Retinal pigment epithelial cell (primary cell): ENCODE results near the gene IL27RA.

Source experiments
- DNase-seq: peaks from one replicate; pipeline ENCODE4 v3.0.0-alpha.2; 2010; ENCODE audit warnings: low read depth
- H3K4me3 ChIP-seq: 2 replicates; pipeline ENCODE4 v1.5.1; 2011; ENCODE audit warnings: mild to moderate bottlenecking, low read length, control low read depth, moderate library complexity
- TF ChIP-seq, protein P1 (sequence below): conservative IDR thresholded peaks from 2 replicates; pipeline ENCODE4 v1.5.1; 2011; ENCODE audit warnings: low read depth, low read length, control low read depth, inconsistent platforms

IL27RA gene

DNA sequence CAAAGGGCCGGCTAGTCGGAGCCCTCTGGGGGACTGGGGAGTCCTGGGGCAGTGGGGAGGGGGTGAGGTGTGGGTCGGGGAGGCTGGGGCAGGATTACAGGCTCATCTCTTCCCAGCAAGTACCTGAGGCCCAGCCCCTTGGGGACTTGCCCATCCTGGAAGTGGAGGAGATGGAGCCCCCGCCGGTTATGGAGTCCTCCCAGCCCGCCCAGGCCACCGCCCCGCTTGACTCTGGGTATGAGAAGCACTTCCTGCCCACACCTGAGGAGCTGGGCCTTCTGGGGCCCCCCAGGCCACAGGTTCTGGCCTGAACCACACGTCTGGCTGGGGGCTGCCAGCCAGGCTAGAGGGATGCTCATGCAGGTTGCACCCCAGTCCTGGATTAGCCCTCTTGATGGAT, 20.4 kb downstream of the IL27RA start:
- TF ChIP-seq, protein P1, sequence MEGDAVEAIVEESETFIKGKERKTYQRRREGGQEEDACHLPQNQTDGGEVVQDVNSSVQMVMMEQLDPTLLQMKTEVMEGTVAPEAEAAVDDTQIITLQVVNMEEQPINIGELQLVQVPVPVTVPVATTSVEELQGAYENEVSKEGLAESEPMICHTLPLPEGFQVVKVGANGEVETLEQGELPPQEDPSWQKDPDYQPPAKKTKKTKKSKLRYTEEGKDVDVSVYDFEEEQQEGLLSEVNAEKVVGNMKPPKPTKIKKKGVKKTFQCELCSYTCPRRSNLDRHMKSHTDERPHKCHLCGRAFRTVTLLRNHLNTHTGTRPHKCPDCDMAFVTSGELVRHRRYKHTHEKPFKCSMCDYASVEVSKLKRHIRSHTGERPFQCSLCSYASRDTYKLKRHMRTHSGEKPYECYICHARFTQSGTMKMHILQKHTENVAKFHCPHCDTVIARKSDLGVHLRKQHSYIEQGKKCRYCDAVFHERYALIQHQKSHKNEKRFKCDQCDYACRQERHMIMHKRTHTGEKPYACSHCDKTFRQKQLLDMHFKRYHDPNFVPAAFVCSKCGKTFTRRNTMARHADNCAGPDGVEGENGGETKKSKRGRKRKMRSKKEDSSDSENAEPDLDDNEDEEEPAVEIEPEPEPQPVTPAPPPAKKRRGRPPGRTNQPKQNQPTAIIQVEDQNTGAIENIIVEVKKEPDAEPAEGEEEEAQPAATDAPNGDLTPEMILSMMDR, result no peak
- DNase-seq, result no peak
- H3K4me3 ChIP-seq, result no peak overlapping the region

GRCh38 chr19:14052470-14052869, 20.9 kb downstream of the IL27RA start:
- DNase-seq, result no peak
- TF ChIP-seq, protein P1, result no peak
- H3K4me3 ChIP-seq, result no peak overlapping the region

- DNase-seq, result no peak
- H3K4me3 ChIP-seq, result no peak overlapping the region
- TF ChIP-seq, protein P1, result no peak
Observed at GRCh38 chr19:14053032-14053431, 21.5 kb downstream of the IL27RA start.

- TF ChIP-seq, protein P1, result no peak
- no peak for DNase-seq
- H3K4me3 ChIP-seq, result no peak overlapping the region
Observed at GRCh38 chr19:14053500-14053899, 21.9 kb downstream of the IL27RA start.

- DNase-seq, result no peak
- TF ChIP-seq, protein P1, result no peak
Observed at GRCh38 chr19:14054099-14054498, 22.5 kb downstream of the IL27RA start.

GRCh38 chr19:14054721-14055120, 23.2 kb downstream of the IL27RA start:
- TF ChIP-seq, protein P1, result no peak
- H3K4me3 ChIP-seq, result no peak overlapping the region
- no peak for DNase-seq

More at GRCh38 chr19:14054099-14054498, 22.5 kb downstream of the IL27RA start:
- H3K4me3 ChIP-seq, result no peak overlapping the region

DNA sequence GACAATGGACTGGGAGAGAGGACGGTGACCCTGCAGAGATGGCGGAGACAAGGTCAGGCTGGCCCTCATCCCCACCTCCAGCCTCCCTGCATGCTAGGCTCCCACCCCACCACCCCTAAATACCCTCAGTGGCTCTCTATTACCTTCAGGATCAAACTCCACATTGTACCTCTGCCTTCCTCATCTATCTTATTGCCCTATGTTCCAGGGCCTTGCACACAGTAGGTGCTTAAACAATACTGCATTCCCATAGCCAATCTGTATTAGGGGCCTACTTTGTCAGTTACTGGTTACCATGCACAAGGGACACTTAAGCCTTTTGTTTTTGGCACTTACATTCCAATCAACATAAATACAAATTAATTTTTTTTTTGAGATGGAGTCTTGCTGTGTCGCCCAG, 23.8 kb downstream of the IL27RA start:
- DNase-seq, result no peak
- H3K4me3 ChIP-seq, result no peak overlapping the region
- TF ChIP-seq, protein P1, result no peak
